ENCODE measurements around the gene FBXO34.
A peak's percentile ranks its signal among the peaks of the same experiment; 100 is the strongest.

Gene FBXO34, protein sequence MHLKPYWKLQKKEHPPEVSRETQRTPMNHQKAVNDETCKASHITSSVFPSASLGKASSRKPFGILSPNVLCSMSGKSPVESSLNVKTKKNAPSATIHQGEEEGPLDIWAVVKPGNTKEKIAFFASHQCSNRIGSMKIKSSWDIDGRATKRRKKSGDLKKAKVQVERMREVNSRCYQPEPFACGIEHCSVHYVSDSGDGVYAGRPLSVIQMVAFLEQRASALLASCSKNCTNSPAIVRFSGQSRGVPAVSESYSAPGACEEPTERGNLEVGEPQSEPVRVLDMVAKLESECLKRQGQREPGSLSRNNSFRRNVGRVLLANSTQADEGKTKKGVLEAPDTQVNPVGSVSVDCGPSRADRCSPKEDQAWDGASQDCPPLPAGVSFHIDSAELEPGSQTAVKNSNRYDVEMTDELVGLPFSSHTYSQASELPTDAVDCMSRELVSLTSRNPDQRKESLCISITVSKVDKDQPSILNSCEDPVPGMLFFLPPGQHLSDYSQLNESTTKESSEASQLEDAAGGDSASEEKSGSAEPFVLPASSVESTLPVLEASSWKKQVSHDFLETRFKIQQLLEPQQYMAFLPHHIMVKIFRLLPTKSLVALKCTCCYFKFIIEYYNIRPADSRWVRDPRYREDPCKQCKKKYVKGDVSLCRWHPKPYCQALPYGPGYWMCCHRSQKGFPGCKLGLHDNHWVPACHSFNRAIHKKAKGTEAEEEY

DNA sequence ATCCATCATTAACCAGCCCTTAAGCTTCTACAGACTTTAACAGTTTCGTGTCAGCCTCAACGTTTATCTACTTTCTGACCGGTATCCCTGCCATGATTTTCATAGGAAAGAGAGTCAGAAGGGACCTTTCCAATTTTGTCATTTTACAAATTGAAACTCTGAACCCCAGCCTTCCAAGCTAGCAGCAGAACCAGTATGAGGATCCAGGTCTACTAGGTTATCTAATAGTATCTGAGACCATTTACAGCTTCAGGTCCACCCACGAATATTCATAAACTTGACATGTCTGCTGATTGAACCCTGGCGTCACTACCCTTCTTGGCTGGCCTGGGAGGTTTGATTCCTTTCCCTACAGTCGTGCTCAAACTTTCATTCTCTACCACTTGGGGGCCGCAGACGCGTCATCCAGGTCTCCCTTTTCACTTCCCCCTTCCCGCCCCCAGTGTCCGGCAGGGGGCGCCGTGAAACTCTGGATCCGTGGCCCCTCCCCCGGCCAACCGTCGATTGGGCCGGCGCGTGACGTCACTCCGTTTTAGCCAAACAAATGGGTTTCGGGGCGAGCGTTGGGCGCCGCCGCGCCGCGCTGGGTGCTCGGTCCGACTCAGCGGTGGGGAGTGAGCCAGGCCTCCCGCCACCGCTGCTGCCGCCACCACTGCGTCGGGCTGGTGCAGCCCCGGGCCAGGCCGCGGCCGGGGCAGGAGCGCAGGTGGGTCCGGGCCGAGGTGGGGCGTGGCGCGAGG lies at the start of gene FBXO34:
Gene FBXO34 (plus strand): TSS at position 590 of the 740 bp plus-strand sequence. CDS start 78,970 bp downstream, outside the sequence.
- peak; percentile 99 for DNase-seq (ENCODE audit: low read depth)

GRCh38 chr14:55221968-55222367 lies 49.3 kb upstream of the FBXO34 start:
- DNase-seq (ENCODE audit: low read depth) = no peak

- DNase-seq (ENCODE audit: low read depth) = no peak
Observed at GRCh38 chr14:55223364-55223763, 47.9 kb upstream of the FBXO34 start.

DNA sequence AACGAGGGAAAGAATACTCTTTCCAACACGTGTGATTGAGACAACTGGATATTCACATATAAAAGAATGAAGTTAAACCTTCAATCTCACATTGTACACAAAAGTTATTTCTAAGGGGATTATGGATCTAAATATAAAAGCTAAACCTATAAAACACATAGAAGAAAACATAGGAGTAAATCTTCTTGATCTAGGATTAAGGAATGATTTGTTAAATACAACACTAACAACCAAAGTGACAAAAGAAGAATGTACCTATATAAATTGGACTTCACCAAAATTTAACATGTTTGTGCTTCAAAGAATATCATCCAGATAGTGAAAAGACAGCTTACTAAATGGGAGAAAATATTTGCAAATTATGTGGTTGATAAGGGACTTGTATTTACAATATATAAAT lies 43.0 kb upstream of the FBXO34 start:
- no peak for DNase-seq (ENCODE audit: low read depth)

DNA sequence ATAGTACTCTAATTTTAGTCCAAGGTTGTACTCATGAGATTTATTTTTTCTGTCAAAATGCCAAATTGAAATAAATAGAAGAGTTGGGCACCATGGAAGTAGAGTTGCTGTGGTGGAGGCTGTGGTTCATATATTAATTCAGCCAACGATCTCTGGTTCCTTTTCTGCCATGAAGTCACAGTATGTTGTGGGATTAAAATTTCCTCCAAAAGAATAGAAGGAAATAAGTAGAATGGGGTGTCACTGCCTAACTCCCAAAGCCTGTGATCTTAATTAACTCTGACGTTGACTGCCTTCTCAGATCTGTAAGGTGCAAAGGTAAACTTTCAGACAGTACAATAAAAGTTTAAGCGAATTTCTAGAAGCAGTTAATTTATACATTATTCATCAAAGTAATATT lies 37.6 kb upstream of the FBXO34 start:
- no peak for DNase-seq (ENCODE audit: low read depth)

- DNase-seq (ENCODE audit: low read depth) = no peak
Observed at GRCh38 chr14:55238019-55238680, 33.1 kb upstream of the FBXO34 start.

- no peak for DNase-seq (ENCODE audit: low read depth)
Observed at GRCh38 chr14:55239320-55239719, 31.9 kb upstream of the FBXO34 start.

DNA sequence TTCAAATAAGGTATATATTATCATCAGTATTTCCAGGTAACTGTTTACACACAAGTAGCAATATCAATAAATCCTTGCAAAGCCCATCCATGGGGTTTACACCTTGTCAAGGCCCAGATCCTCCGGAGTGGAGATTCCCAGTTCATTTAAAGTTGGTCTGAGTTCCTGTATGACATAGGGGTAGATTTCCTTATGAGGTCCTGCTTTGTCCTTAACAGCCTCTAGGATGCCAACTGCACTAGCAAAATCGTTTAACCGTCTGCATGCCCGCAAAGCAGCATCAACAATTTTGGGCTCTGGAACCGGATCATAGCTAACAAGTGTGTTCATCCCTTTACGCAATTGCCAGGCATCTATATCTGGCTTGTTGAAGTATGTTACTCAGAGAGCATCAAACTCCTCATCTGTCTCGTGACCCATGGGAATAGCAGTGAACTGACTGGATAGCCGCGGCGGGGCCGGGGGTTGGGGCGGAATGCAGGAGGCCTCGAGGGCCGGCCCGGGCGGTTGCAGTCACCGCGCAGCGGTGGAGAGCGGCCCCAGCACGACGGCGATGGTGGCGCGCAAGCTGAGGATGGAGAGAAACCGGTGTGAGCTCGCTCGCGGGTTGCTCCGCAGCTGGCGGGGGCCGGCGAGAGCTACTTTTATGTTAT lies 30.6 kb upstream of the FBXO34 start:
- DNase-seq (ENCODE audit: low read depth) = no peak

DNA sequence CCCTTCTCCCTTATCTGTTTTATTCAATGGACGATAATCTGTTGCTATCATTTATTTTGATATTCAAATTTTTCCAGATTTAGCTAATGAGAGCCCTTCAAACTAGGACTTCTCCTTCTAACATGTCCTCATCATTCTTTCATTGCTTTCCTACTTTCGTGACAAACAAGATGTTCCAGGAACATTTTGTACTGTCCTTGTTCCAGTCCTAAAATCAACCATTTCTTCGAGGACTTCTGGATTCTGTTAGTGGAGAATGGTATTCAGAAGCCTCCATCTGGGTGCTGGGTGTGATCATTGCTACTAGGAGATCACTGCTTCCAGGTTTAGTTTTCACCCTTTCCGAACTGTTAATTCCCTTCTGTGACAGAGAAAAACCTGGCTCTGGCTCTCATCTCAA lies 29.5 kb upstream of the FBXO34 start:
- no peak for DNase-seq (ENCODE audit: low read depth)

DNA sequence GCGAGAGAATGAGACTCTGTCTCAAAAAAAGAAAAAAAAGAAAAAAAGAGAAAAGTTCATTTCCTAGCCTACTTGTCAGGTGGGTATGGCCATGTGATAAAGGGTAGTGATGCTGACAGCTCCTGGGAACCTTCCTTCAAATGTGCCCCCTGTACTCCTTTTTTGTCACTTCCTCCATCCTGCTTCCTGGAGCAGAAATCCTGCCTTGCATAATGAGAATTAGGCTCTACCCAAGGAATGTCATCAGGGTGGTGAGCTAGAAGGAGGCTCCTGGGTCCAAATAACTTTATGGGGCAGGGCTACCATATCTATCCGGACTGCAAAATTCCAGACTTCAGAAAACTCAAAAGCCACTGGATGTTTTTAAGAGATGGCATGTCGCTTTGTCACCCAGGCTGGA lies 27.8 kb upstream of the FBXO34 start:
- DNase-seq (ENCODE audit: low read depth) = no peak

GRCh38 chr14:55243813-55244212 lies 27.4 kb upstream of the FBXO34 start:
- no peak for DNase-seq (ENCODE audit: low read depth)

GRCh38 chr14:55245657-55246268 lies 25.5 kb upstream of the FBXO34 start:
- no peak for DNase-seq (ENCODE audit: low read depth)

DNA sequence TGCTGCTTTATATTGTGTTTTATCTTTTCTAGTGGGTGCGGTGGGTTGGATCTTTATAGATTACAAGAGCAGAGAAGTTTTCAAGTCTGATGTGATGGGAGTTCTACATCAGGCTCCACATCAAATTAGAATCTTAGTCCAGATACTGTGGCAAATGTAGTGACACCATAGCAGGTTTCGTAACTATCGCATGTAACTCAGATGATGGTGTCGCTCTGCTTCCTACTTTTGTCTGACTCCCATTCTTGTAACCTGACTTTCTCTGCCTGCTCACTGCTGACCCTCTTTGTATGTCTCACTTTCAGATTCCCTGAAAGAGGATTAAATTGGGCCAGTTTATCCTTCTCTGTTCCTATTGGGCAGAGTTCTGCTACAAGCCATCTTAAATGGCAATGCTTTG lies 22.8 kb upstream of the FBXO34 start:
- DNase-seq (ENCODE audit: low read depth) = no peak

GRCh38 chr14:55249423-55249822 lies 21.8 kb upstream of the FBXO34 start:
- no peak for DNase-seq (ENCODE audit: low read depth)

GRCh38 chr14:55253276-55253675 lies 17.9 kb upstream of the FBXO34 start:
- no peak for DNase-seq (ENCODE audit: low read depth)

- no peak for DNase-seq (ENCODE audit: low read depth)
Observed at GRCh38 chr14:55254581-55254980, 16.6 kb upstream of the FBXO34 start.

DNA sequence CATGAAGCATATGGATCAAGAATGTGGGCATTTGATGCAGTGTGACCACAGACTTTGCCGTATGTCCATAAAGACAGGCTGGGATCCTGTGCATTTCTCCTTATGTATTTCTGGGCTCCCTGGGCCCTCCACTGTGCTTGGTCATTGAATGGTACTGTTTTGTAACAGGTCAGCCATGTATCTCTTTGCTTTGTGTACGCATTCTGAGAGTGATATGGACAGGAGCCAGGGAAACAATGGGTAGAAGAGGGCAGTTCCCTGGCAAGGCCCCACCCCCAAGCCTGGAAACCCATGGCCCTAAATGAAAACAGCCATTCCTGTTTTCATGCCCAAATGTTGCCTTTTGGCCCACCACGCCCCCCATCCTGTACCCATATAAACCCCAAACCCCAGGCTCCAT lies 15.2 kb upstream of the FBXO34 start:
- no peak for DNase-seq (ENCODE audit: low read depth)

- DNase-seq (ENCODE audit: low read depth) = no peak
Observed at GRCh38 chr14:55256586-55256985, 14.6 kb upstream of the FBXO34 start.

DNA sequence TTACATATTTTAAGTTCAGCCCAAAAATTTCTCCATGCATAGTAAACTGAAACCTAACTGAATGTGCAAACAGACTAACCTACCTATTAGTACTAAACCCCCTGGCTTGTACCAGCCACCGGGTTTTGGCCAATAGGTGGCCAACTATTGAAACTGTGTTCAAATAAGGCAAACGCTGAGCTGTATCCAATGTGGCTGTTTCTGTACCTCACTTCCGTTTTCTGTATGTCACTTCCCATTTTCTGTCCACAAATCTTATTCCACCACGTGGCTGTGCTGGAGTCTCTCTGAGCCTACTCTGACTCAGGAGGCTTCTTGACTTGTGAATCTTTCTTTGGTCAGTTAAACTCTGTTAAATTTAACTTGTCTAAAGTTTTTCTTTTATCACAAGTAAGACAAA lies 6.0 kb upstream of the FBXO34 start:
- DNase-seq (ENCODE audit: low read depth) = no peak

GRCh38 chr14:55267820-55268219 lies 3.4 kb upstream of the FBXO34 start:
- DNase-seq (ENCODE audit: low read depth) = no peak

- peak; percentile 31 for DNase-seq (ENCODE audit: low read depth)
Observed at GRCh38 chr14:55271572-55272298, 514 bp downstream of the FBXO34 start.
